BLaER1 treated with 17β-estradiol and CSF1 and Interleukin-3, amounts not matched to agents 10 nM and 100 nM (cell line): ENCODE results near the gene ZFYVE28.

ENCODE experiments used
- H3K27ac ChIP-seq, 11 experiments: shearing (Covaris generic); formaldehyde crosslinking; 2 replicates each; pipeline ENCODE4 v1.8.1; 2022
- H3K27me3 ChIP-seq, 11 experiments: shearing (Covaris generic); formaldehyde crosslinking; 2 replicates each; pipeline ENCODE4 v1.8.1; 2022
- H3K36me3 ChIP-seq, 11 experiments: shearing (Covaris generic); formaldehyde crosslinking; 2 replicates each; pipeline ENCODE4 v1.8.1; 2022
- H3K4me1 ChIP-seq, 10 experiments: shearing (Covaris generic); formaldehyde crosslinking; 2 replicates each; pipeline ENCODE4 v1.8.1; 2022
- H3K4me2 ChIP-seq, 11 experiments: shearing (Covaris generic); formaldehyde crosslinking; 2 replicates each; pipeline ENCODE4 v1.8.1; 2022
- H3K4me3 ChIP-seq, 10 experiments: shearing (Covaris generic); formaldehyde crosslinking; 2 replicates each; pipeline ENCODE4 v1.8.1; 2022
- H3K9ac ChIP-seq, 11 experiments: shearing (Covaris generic); formaldehyde crosslinking; 2 replicates each; pipeline ENCODE4 v1.8.1; 2022
- H3K9me3 ChIP-seq, 11 experiments: shearing (Covaris generic); formaldehyde crosslinking; replicated peaks in 1 of 11; 2 replicates each; pipeline ENCODE4 v1.8.1; 2022
- H4K20me1 ChIP-seq, 11 experiments: shearing (Covaris generic); formaldehyde crosslinking; 2 replicates each; pipeline ENCODE4 v1.8.1; 2022
- Cebpa-rat ChIP-seq, 11 experiments: shearing (Covaris generic); IDR thresholded peaks; 2 replicates each; pipeline ENCODE4 v1.8.1; 2022

The ZFYVE28 gene

DNA sequence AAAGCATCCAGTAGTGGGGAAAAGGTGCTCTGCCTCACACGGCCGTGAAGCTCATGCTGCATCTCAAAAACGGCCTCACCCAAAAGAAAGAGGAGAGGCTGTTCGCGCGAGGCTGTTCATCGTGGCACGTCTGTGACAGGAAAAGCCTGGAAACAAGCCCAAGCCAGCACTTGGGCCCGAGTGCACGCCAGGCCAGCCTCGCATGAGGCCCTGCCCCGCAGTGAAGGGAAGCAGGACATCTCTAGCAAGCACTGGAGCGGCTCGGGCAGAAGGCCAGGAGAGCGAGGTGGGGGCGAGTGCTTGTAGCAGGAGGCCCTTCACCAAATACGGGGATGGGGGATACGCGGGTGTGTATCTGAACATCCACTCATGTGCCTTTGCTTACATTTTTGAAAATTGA, 116.6 kb downstream of the ZFYVE28 start:
- H3K9ac ChIP-seq: no peak overlapping the region
- H3K4me3 ChIP-seq: no peak overlapping the region
- TF ChIP-seq Cebpa-rat (IDR thresholded peaks at IDR 0.05): no peak
- no peak overlapping the region for H3K4me2 ChIP-seq
- no peak overlapping the region for H3K27ac ChIP-seq
- H3K27me3 ChIP-seq: no peaks in the 10 kb centered on the region
- H4K20me1 ChIP-seq: peaks cover 0 to 3% (median 0%) of the 10 kb centered on the region in 11 experiments; a peak in 2 of 22 replicates
- H3K36me3 ChIP-seq: no peaks in the 10 kb centered on the region
- peaks cover 20 to 49% (median 39%) of the 10 kb centered on the region in 10 experiments for H3K4me1 ChIP-seq
- peaks cover 0 to 9% (median 2%) of the 10 kb centered on the region in 11 experiments; a peak in 16 of 22 replicates for H3K9me3 ChIP-seq

DNA sequence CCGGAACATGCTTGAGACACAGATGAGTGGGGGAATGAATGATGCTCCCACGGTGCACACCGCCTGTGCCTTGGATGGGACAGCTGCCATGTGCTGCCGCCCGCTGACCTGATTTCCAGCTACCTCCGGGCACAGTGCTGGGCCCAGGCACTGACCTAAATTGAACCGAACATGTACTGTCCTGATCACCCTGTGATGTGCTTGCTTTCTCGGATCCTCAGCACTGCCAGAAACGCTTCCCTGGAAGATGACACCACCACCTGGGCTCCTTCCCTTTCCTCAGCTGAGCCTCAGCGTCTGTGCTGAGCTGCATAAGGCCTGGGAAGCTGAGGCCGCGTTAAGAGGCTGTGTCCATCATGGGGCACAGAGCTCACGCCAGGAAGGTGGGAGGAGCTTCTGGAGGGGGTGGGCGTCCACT, 117.2 kb downstream of the ZFYVE28 start:
- H3K4me3 ChIP-seq: no peak overlapping the region
- peaks cover 0 to 3% (median 0%) of the 10 kb centered on the region in 11 experiments; a peak in 2 of 22 replicates for H4K20me1 ChIP-seq
- no peak for TF ChIP-seq Cebpa-rat (IDR thresholded peaks at IDR 0.05)
- H3K27me3 ChIP-seq: no peaks in the 10 kb centered on the region
- no peak overlapping the region for H3K4me2 ChIP-seq
- H3K9ac ChIP-seq: no peak overlapping the region
- H3K4me1 ChIP-seq: peaks cover 15 to 49% (median 39%) of the 10 kb centered on the region in 10 experiments
- no peak overlapping the region for H3K27ac ChIP-seq
- H3K36me3 ChIP-seq: no peaks in the 10 kb centered on the region
- peaks cover 0 to 8% (median 0%) of the 10 kb centered on the region in 11 experiments; a peak in 1 of 22 replicates for H3K9me3 ChIP-seq

DNA sequence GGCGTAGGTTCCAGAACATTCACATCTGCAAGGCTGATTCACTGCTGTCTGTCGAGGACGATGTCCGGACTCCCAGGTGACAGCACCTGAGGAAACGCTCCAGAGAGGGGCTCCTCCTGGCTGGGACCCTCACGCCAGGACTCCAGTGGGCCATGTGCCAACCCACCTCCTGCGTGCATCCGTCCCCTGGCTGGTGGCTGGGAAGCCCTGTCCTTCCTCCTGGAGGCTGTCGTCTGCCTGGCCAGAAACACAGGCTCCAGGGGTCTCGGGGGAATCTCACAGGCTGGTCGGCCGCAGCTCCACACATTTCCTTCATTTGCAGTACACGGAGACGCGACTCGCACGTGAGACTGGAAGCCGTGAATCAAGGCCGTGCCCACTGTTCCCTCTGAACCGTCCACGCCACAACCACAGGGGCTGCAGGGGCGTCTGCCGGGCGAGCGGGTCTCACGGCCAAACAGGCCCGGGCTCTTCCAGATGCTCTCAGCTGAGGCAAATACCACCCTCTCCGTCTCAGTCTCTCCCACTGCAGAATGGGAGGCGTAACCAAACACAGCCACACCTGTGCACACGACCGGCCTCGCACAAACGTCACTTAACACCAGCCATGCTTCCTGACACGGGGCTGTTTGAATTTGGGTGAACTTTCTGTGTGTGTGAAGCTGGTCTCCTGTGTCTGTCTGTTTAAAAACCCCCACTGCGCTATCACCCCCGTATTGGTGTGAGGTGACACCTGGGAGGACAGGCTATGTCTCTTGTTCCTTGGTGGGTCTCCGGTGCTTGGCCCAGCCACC, 117.8 kb downstream of the ZFYVE28 start:
- H3K36me3 ChIP-seq: no peaks in the 10 kb centered on the region
- no peaks in the 10 kb centered on the region for H3K27me3 ChIP-seq
- no peak overlapping the region for H3K27ac ChIP-seq
- H3K4me1 ChIP-seq: peaks cover 12 to 49% (median 39%) of the 10 kb centered on the region in 10 experiments
- no peak overlapping the region for H3K4me3 ChIP-seq
- H3K4me2 ChIP-seq: peak overlapping the region in 1 of 11 experiments; percentile 18; a peak in 2 of 22 replicates
- no peak overlapping the region for H3K9ac ChIP-seq
- peaks cover 0 to 8% (median 0%) of the 10 kb centered on the region in 11 experiments; a peak in 1 of 22 replicates for H3K9me3 ChIP-seq
- TF ChIP-seq Cebpa-rat (IDR thresholded peaks at IDR 0.05): no peak
- peaks cover 0 to 3% (median 0%) of the 10 kb centered on the region in 11 experiments; a peak in 2 of 22 replicates for H4K20me1 ChIP-seq

DNA sequence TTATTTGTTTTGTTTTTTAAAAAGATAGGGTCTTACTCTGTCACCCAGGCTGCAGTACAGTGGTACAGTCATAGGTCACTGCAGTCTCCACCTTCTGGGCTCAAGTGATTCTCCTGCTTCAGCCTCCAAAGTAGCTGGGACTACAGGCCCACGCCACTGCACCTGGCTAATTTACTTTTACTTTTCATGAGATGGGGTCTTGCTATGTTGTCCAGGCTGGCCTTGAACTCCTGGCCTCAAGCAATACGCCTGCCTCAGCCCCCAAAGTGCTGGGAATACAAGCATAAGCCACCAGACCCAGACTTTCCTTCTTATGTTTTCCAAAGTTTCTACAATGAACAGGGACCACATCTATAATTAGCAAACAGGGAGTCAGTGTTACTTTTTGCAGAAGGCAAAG, 118.7 kb downstream of the ZFYVE28 start:
- Histone ChIP-seq H3K4me3 (no peak overlapping the region), H3K36me3 (no peaks in the 10 kb centered on the region), H3K4me2 (no peak overlapping the region)

DNA sequence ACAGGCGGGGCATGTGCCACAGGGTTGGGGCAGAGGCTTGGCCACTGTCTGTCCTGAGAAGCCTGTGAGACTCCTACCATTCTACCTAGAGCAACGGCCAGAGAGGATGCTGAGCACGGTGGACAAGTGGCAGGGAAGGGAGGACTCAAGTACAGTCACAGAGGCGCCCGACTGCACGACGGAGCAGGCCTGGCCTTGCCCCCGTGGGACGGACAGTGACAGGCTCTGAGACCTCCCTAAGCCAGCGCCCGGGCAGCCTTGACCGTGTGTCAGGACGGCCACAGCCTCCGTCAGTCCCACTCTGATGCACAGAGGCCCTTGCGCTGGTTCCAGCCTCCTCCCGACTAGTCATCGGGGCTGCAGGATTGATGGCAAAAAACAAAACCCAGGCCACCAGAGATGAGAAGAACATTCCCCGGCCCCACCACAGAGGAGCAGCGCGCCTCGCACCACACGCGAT, 119.9 kb downstream of the ZFYVE28 start:
- Histone ChIP-seq H4K20me1 (peaks cover 0 to 3% (median 0%) of the 10 kb centered on the region in 11 experiments; a peak in 1 of 22 replicates), H3K4me3 (no peak overlapping the region), H3K36me3 (no peaks in the 10 kb centered on the region), H3K27ac (no peak overlapping the region), H3K4me2 (peak overlapping the region in 6 of 11 experiments; percentile 2 to 35 (median 20); a peak in 7 of 22 replicates), H3K27me3 (no peaks in the 10 kb centered on the region), H3K9ac (no peak overlapping the region), H3K9me3 (peaks cover 0 to 19% (median 4%) of the 10 kb centered on the region in 11 experiments; a peak in 7 of 22 replicates), H3K4me1 (peaks cover 7 to 51% (median 38%) of the 10 kb centered on the region in 10 experiments; a peak in 18 of 20 replicates)
- no peak for TF ChIP-seq Cebpa-rat (IDR thresholded peaks at IDR 0.05)

More for the DNA sequence above, 118.7 kb downstream of the ZFYVE28 start:
- H3K27ac ChIP-seq: no peak overlapping the region
- peaks cover 7 to 49% (median 39%) of the 10 kb centered on the region in 10 experiments; a peak in 18 of 20 replicates for H3K4me1 ChIP-seq
- peaks cover 0 to 8% (median 0%) of the 10 kb centered on the region in 11 experiments; a peak in 1 of 22 replicates for H3K9me3 ChIP-seq
- no peak overlapping the region for H3K9ac ChIP-seq
- TF ChIP-seq Cebpa-rat (IDR thresholded peaks at IDR 0.05): no peak
- no peaks in the 10 kb centered on the region for H3K27me3 ChIP-seq
- peaks cover 0 to 3% (median 0%) of the 10 kb centered on the region in 11 experiments; a peak in 1 of 22 replicates for H4K20me1 ChIP-seq

DNA sequence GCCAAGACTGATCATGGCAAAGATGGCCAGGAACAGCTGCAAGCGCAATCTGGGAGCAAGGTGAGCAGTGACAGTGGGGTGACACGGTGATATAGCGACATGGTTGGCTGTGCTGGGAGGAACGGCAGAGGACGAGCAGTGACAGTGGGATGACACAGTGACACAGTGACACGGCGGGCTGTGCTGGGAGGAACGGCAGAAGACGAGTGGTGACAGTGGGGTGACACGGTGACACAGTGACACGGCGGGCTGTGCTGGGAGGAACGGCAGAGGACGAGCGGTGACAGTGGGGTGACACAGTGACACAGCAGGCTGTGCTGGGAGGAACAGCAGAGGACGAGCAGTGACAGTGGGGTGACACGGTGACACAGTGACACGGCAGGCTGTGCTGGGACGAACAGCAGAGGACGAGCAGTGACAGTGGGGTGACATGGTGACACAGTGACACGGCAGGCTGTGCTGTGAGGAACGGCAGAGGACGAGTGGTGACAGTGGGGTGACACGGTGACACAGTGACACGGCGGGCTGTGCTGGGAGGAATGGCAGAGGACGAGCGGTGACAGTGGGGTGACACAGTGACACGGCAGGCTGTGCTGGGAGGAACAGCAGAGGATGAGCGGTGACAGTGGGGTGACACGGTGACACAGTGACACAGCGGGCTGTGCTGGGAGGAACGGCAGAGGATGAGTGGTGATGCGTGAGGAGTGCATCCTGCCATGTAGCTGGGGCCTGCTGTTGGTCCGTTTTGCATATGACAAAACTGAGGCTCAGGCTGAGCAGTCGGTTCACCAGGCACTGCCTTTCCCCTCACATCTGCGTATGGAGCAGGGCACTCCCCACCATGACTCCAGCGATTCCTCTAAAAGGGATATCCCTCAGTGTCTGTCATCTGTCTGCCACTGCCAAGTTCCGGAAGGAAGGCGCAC, 120.6 kb downstream of the ZFYVE28 start:
- Histone ChIP-seq H3K27me3 (no peaks in the 10 kb centered on the region), H3K4me3 (no peak overlapping the region), H3K9ac (no peak overlapping the region), H4K20me1 (peaks cover 0 to 3% (median 0%) of the 10 kb centered on the region in 11 experiments; a peak in 1 of 22 replicates), H3K4me2 (peak overlapping the region in 6 of 11 experiments; percentile 2 to 35 (median 20); a peak in 7 of 22 replicates), H3K27ac (no peak overlapping the region), H3K9me3 (peaks cover 0 to 18% (median 4%) of the 10 kb centered on the region in 11 experiments; a peak in 7 of 22 replicates), H3K36me3 (no peaks in the 10 kb centered on the region), H3K4me1 (peaks cover 7 to 51% (median 38%) of the 10 kb centered on the region in 10 experiments; a peak in 18 of 20 replicates)
- no peak for TF ChIP-seq Cebpa-rat (IDR thresholded peaks at IDR 0.05)

DNA sequence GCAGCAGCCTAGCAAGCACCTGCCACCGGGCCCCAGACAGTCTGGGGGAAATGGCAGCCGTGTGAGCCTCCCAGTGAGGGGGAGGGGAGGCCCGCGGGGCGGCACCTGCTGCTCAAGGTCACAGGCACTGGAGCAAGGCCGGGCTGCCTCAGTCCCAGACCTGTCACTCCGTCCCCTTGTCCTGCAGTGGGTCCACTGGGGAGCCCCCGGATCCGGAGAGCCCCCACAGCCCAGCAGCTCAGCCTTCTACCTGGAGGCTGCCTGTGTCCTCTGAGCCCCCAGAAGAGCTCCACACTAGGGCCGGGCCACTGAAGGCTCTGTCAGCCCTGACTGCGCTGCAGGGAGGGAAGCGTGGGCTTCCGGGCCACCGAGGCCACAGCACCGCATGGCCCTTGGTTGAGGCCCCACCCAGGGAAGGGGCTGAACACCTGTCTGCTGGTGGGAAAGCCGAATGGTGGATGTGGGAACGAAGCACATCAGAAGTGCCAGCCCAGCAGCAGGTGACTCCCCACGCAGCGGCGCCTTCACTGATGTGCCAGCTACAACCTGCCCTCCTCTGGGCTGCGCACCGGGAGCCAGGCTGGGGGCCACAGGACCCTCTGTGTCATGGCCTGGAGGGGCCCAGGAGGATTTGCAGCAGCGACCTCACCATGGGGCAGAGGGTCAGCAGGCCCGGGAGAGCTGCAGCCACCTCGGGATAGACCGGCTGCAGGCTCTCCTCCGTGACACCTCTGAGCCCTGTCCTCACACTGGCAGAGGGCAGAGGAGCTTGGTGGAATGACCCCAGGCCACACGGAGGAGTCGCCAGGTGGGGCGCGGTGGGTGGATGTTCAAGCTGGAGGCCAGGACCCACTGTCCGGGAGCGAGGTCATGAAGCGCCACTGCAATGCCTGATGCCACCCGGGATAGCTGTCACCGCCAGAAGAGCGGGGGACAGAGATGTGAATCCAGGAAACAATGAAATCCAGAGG, 121.5 kb downstream of the ZFYVE28 start:
- peaks cover 0 to 9% (median 0%) of the 10 kb centered on the region in 11 experiments; a peak in 2 of 22 replicates for H4K20me1 ChIP-seq
- no peak overlapping the region for H3K9ac ChIP-seq

More for the DNA sequence above, 121.5 kb downstream of the ZFYVE28 start:
- Histone ChIP-seq H3K4me2 (peak overlapping the region in 9 of 11 experiments; percentile 57 to 77 (median 74); a peak in 14 of 22 replicates), H3K4me1 (peaks cover 7 to 56% (median 40%) of the 10 kb centered on the region in 10 experiments; a peak in 18 of 20 replicates), H3K27me3 (no peaks in the 10 kb centered on the region), H3K4me3 (no peak overlapping the region), H3K9me3 (peaks cover 0 to 10% (median 4%) of the 10 kb centered on the region in 11 experiments; a peak in 7 of 22 replicates), H3K36me3 (no peaks in the 10 kb centered on the region), H3K27ac (no peak overlapping the region)
- TF ChIP-seq Cebpa-rat (IDR thresholded peaks at IDR 0.05): no peak
